Left renal cortex interstitium (tissue), 4 donors: ENCODE measurements around the gene TEAD4. TPM values are rescaled to one million over a fixed set of nuclear protein-coding genes. Genes with fewer than 3 reads are reported as not detected.

Experiments used
- DNase-seq, 4 donors: peaks; one replicate each; pipeline ENCODE4 v3.0.0-alpha.2; 2013; ENCODE audit warnings: low read depth in 4 of 4, low spot score in 2 of 4, missing footprints in 1 of 4
- polyA plus RNA-seq, 4 donors: library from polyadenylated mRNA; unstranded; fragments of 120-200 nt; gene quantifications; one replicate each; pipeline ENCODE4 v1.2.1, GENCODE V29; 2013; ENCODE audit not compliant: insufficient read length in 4 of 4

Gene TEAD4
- polyA plus RNA-seq, 4 donors: 17.9 to 22.9 (median 21.5) TPM

GRCh38 chr12:3075315-3075714 lies 116.1 kb downstream of the TEAD4 start:
- no peak for DNase-seq

- no peak for DNase-seq
These were observed 117.8 kb downstream of the TEAD4 start, which contains the start of gene TSPAN9 for GRCh38 chr12:3076730-3077571. Gene TSPAN9 (plus strand): TSS chr12:3077379. CDS start chr12:3201194, 123,815 bp downstream.

GRCh38 chr12:3077572-3078081 lies 118.4 kb downstream of the TEAD4 start:
- no peak for DNase-seq

DNA sequence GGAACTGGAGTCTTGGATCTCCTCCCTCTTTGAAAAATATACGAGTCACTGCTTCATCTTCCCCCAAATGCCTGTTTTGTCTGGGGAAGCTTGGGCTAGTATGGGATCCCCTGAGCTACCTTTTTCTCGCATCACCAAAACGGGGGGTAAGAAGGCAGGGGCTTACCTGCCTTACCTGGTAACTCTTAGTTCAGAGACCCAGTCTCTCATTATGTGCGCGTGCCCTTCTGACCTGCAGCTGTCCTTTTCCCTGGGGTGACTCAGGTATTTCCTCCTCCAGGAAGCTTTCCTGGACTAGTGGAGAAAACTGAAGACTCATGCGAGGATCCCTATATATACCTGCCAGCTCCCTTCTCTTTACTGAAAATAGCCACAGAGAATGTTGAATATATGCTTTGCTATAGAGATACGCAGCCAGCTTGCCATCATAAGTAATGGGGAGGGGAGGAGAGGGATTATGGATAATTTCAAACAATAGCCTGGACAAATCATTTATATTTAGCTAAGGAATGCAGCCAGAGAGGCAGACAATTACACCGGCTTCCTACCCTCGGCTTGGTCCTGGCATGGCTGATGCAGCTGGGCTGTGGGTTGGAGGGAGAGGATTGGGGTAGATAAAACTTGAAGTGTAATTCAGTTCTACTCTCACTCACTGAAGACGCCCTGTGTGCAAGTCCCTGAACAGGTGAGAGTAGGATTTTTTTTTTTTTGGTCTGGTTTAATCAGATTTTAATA lies 119.1 kb downstream of the TEAD4 start:
- no peak for DNase-seq

GRCh38 chr12:3081091-3081490 lies 121.9 kb downstream of the TEAD4 start:
- DNase-seq: no peak

- no peak for DNase-seq
These were observed 122.7 kb downstream of the TEAD4 start for GRCh38 chr12:3081886-3082285.

- no peak for DNase-seq
These were observed 124.2 kb downstream of the TEAD4 start for GRCh38 chr12:3083241-3083920.

GRCh38 chr12:3083921-3084347 lies 124.7 kb downstream of the TEAD4 start:
- DNase-seq: no peak

DNA sequence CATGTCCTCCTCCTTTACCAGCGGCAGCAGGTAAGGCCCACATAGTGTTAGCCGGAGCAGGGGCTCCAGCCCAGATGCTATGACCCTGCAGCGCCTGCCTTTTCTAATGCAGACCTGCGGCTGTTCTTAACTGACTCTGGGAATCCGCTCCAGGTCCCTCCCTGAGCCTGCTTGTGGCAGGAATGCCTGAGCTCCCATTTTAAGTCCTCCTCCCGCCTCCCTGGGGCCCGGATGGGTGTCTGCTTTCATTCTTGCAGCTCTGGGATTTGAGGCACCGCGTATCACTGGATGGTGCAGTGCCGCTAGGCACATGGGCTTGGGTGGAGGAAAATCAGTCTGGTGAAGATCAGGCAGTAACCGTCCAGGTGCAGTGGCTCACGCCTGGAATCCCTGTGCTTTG lies 125.5 kb downstream of the TEAD4 start:
- no peak for DNase-seq

- DNase-seq: no peak
These were observed 126.3 kb downstream of the TEAD4 start for GRCh38 chr12:3085341-3086139.

DNA sequence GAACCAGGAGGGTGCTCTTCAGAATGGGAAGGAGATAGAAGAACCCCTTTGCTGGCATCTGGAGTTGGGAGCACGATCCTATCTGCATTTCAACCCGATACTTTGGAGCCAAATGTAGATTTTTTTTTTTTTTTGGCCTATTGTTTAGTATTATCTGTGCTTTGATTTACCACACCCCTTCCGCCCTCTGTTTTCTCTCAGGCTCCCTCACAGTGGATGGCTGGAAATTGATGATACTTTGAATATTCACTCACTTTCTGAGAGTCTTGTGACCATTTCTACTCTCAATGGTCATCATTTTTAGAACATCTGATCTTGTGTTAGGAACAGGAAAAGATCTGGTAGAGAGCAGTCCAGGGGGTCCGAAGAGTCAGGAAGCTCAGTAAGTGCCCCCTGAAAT lies 127.0 kb downstream of the TEAD4 start:
- no peak for DNase-seq

DNA sequence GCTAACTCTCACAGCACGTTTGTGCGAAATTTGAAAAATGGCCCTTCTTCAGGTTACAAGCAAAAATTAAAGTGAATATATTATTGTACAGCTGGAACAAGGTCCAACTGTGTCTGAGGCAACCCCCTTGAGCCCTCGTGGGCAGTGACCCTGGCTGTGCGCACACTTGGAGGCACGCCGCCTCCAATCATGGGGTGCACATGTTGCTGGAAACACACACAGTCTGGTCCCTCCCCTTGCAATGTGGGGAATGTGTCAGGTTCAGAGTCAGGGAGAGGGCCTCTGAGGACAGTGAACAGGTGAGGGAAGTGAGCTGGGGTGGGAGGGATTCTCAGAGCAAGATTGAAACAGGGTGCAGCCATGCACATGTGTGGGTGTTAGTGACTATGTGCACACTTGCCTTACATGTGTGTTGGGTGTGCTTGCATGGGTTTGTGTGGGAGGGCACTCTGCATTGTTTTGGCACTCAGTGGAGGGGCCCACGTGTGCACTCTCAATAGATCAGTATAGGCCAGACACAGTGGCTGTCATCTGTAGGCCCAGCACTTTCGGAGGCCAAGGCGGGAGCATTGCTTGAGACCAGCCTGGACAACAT lies 127.6 kb downstream of the TEAD4 start:
- DNase-seq: no peak

DNA sequence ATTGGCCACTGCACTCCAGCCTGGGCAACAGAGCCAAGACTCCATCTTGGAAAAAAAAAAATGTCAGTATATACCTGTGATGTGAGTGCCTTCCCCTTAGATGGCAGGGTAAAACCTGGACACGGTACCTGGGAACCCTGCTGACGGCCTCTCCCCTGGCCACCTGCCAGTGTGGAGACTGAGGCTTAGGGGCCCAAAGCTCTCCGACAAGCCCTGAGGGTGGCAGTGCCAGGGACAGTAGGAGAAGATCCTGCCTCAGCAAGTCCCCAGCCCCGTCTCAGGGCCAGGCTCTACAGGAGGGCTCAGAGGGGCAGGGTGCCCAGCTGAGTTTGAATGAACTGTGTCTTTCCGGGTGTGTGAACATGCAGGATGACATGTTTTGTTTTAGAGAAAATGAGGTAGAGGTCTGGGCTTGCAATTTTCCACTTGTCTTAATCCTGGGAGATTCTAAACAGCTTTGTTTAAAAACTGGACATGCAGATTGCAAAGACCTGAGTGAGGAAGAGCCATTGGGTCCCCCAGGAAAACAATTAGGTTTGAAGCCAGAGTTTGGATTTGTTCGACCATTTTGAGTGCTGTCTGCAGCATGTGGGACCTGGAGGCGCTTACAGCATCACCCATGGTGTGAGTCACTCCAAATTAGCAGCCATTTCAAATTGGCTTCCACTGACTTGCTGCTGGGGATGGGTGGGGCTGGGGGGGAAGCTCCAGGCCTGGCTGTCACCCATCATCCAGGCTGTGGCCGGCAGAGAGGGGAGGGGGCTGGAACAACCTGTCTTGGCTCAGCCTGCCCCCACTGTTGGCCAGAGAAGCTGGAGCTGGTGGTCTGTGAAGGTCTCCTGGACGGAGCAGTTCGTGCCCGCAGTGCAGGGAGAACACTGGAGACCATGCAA lies 128.8 kb downstream of the TEAD4 start:
- no peak for DNase-seq

DNA sequence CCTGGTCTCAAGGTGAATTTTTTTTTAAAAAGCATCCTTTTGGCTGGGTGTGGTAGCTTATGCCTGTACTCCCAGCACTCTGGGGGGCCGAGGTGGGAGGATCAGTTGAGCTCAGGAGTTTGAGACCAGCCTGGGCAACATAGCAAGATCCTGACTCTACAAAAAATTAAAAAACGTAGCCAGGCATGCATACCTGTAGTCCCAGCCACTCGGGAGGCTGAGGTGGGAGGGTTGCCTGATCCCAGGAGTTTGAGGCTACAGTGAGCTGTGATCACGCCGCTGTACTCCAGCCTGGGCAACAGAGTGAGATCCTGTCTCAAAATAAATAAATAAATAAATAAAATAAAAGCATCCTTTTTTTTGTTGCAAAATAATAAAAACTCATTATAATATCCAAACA lies 130.4 kb downstream of the TEAD4 start:
- no peak for DNase-seq

Other genes with a start within 250 kb of the TEAD4 start
- 100 to 1,000 TPM; 114 to 154 (median 135) TPM for gene FKBP4, start 164.4 kb upstream of the TEAD4 start, polyA plus RNA-seq
- gene ITFG2, start 146.7 kb upstream of the TEAD4 start, polyA plus RNA-seq: 10 to 100 TPM; 48.9 to 94.5 (median 67.2) TPM
- 10 to 100 TPM; 31.1 to 39.5 (median 34.3) TPM for gene NRIP2, start 124.4 kb upstream of the TEAD4 start, polyA plus RNA-seq
- 1 to 10 TPM in 2 of 4 donors, under 1 TPM in 2; 0.34 to 3.5 (median 1.5) TPM for gene TEX52, start 102.4 kb upstream of the TEAD4 start, polyA plus RNA-seq
- gene FOXM1, start 82.2 kb upstream of the TEAD4 start, polyA plus RNA-seq: 10 to 100 TPM; 24.8 to 35.9 (median 33.0) TPM
- 10 to 100 TPM; 38.2 to 45.1 (median 41.1) TPM for gene RHNO1, start 82.2 kb upstream of the TEAD4 start, polyA plus RNA-seq
- 10 to 100 TPM; 31.8 to 35.6 (median 33.4) TPM for gene TULP3, start 68.5 kb upstream of the TEAD4 start, polyA plus RNA-seq
- gene TSPAN9, start 118.0 kb downstream of the TEAD4 start, polyA plus RNA-seq: 100 to 1,000 TPM in 2 of 4 donors, 10 to 100 TPM in 2; 81.7 to 105 (median 95.4) TPM